HepG2 (cell line): ENCODE results near the gene TMEM8B. TPM values are rescaled to one million over a fixed set of nuclear protein-coding genes. Genes with fewer than 3 reads are reported as not detected.

Source experiments
- DNMT3B ChIP-seq: conservative IDR thresholded peaks from 2 replicates; pipeline ENCODE4 v1.6.1; 2016; ENCODE audit warnings: missing biosample characterization, control low read depth
- HNRNPK ChIP-seq: fragments of 200-400 bp; formaldehyde crosslinking; IDR thresholded peaks from 2 replicates; pipeline ENCODE4 v1.6.1; 2018; ENCODE audit warnings: low read length, low read depth, moderate library complexity, mild to moderate bottlenecking; ENCODE audit not compliant: poor library complexity, severe bottlenecking
- KAT8 ChIP-seq: IDR thresholded peaks from 2 replicates; pipeline ENCODE4 v1.6.1; 2016; ENCODE audit warnings: missing genetic modification reagents, missing compliant biosample characterization
- KLF9 ChIP-seq: IDR thresholded peaks from 2 replicates; pipeline ENCODE4 v1.6.1; 2016; ENCODE audit warnings: low read depth
- MED1 ChIP-seq: sonication (generic); formaldehyde crosslinking; IDR thresholded peaks from 2 replicates; pipeline ENCODE4 v1.4.0; 2020; ENCODE audit warnings: missing genetic modification reagents
- NCOA5 ChIP-seq: sonication (generic); formaldehyde crosslinking; IDR thresholded peaks from 2 replicates; pipeline ENCODE4 v1.4.0; 2020; ENCODE audit warnings: missing genetic modification reagents
- NR2C2 ChIP-seq: sonication (generic); formaldehyde crosslinking; IDR thresholded peaks from 2 replicates; pipeline ENCODE4 v1.4.0; 2020; ENCODE audit warnings: missing genetic modification reagents, mild to moderate bottlenecking, moderate library complexity, borderline replicate concordance
- NR2F2 ChIP-seq: IDR thresholded peaks from 2 replicates; pipeline ENCODE4 v1.6.1; 2012; ENCODE audit warnings: low read depth, inconsistent platforms, borderline replicate concordance
- NRL ChIP-seq: sonication (generic); formaldehyde crosslinking; IDR thresholded peaks from 2 replicates; pipeline ENCODE4 v1.5.0; 2020; ENCODE audit warnings: missing genetic modification reagents, mild to moderate bottlenecking, moderate library complexity, borderline replicate concordance
- RFXAP ChIP-seq: sonication (generic); formaldehyde crosslinking; IDR thresholded peaks from 2 replicates; pipeline ENCODE4 v1.4.0; 2020; ENCODE audit warnings: missing genetic modification reagents, borderline replicate concordance
- RXRA ChIP-seq: sonication (generic); formaldehyde crosslinking; IDR thresholded peaks from 2 replicates; pipeline ENCODE4 v1.5.1; 2020; ENCODE audit warnings: missing genetic modification reagents
- SIN3B ChIP-seq: fragments of 150-350 bp; IDR thresholded peaks from 2 replicates; pipeline ENCODE4 v1.6.1; 2014; ENCODE audit warnings: low read length
- TEAD3 ChIP-seq: optimal IDR thresholded peaks from 2 replicates; pipeline ENCODE3; 2016; ENCODE audit warnings: borderline replicate concordance
- TGIF2 ChIP-seq: IDR thresholded peaks from 2 replicates; pipeline ENCODE4 v1.6.1; 2016; ENCODE audit warnings: control low read depth, missing compliant biosample characterization
- ZFP37 ChIP-seq: sonication (generic); formaldehyde crosslinking; IDR thresholded peaks from 2 replicates; pipeline ENCODE4 v1.4.0; 2020; ENCODE audit warnings: missing genetic modification reagents, borderline replicate concordance
- ZFY ChIP-seq: sonication (generic); formaldehyde crosslinking; IDR thresholded peaks from 2 replicates; pipeline ENCODE4 v1.4.0; 2020; ENCODE audit warnings: missing genetic modification reagents
- ZNF607 ChIP-seq: sonication (generic); formaldehyde crosslinking; IDR thresholded peaks from 2 replicates; pipeline ENCODE4 v1.5.1; 2020; ENCODE audit warnings: missing genetic modification reagents, mild to moderate bottlenecking, borderline replicate concordance
- ZSCAN20 ChIP-seq: sonication (generic); formaldehyde crosslinking; IDR thresholded peaks from 2 replicates; pipeline ENCODE4 v1.4.0; 2020; ENCODE audit warnings: missing genetic modification reagents, mild to moderate bottlenecking, borderline replicate concordance
- polyA plus RNA-seq, 8 experiments: library from polyadenylated mRNA; depleted of rRNA in 3 of 8; stranded (reverse) in 7 of 8; unstranded in 1 of 8; fragments of >200 nt; fragmentation: Illumina TruSeq in 4 of 8; extraction: Trizol in 4 of 8; gene quantifications; 2 replicates each; pipeline versions ENCODE4 v1.2.1 to v1.2.3, GENCODE V29; 2011 to 2016; ENCODE audit warnings: low read depth in 4 of 8, missing spikeins in 1 of 8, mixed read lengths in 1 of 8; ENCODE audit not compliant: insufficient read depth in 1 of 8
- total RNA-seq, 5 experiments: library from RNA; depleted of rRNA; stranded (reverse); fragments of >200 nt; fragmentation: Illumina TruSeq; extraction: Trizol; gene quantifications; 2 replicates each; pipeline ENCODE4 v1.2.3, GENCODE V29; 2016; ENCODE audit warnings: low read depth in 1 of 5
- TF ChIP-seq, protein P1 (sequence below): sonication (generic); formaldehyde crosslinking; IDR thresholded peaks from 2 replicates; pipeline ENCODE4 v1.5.1; 2020; ENCODE audit warnings: mild to moderate bottlenecking, missing genetic modification reagents, moderate library complexity
- TF ChIP-seq, protein P2 (sequence below): sonication (generic); formaldehyde crosslinking; IDR thresholded peaks from 2 replicates; pipeline ENCODE4 v1.5.1; 2020; ENCODE audit warnings: mild to moderate bottlenecking, missing genetic modification reagents
- TF ChIP-seq, protein P3 (sequence below): sonication (generic); formaldehyde crosslinking; IDR thresholded peaks from 2 replicates; pipeline ENCODE4 v1.8.1; 2023; ENCODE audit warnings: mild to moderate bottlenecking, inconsistent platforms, moderate library complexity, missing genetic modification reagents, borderline replicate concordance
- TF ChIP-seq, protein P4 (sequence below): sonication (generic); formaldehyde crosslinking; IDR thresholded peaks from 2 replicates; pipeline ENCODE4 v1.4.0; 2020; ENCODE audit warnings: missing genetic modification reagents, low read depth, mild to moderate bottlenecking, borderline replicate concordance
- TF ChIP-seq, protein P5 (sequence below): IDR thresholded peaks from 2 replicates; pipeline ENCODE4 v1.6.1; 2016; ENCODE audit warnings: mild to moderate bottlenecking, missing biosample characterization, missing genetic modification reagents

Gene TMEM8B
- total and polyA plus RNA-seq, 2 of the 13 experiments (the other 11 are each of a cell fraction or from before 2014, with no cell fraction given): 2.1 to 2.7 TPM

DNA sequence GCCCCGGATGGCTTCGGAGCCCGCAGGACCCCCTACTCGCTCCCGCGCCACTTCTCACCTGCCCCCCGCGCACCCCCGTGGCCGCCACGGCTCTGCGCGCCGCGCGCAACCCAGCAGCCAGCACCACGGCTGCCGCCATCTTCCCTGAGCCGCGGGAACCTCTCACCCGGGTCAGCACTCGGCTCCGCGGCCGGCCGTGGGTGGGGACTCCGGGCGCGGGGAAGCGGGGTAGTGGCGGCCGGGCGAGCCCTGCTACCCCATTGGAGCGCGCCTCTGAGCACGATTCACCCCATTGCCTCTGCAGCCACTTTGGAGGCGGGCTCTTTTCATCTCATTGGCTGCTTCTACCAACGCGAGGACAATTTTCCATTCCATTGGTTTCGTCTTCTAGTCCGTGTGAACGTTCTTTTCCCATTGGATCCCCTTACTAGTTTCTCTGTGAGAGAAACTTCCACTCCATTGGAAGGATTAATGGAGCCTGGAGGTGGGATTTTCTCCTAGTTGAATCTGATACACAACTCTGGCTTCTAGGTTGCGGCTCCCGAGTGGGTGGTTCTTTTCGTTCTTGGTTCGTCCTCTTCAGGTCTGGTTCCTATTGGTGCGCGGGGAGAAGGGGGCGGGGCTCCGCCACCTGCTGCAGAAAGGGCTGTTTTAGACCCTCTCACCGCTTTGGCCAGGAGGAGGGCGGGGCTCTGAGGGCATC is 14.0 kb upstream of the TMEM8B start, which contains the start of gene HINT2 (continued):
- TF ChIP-seq, protein P1, sequence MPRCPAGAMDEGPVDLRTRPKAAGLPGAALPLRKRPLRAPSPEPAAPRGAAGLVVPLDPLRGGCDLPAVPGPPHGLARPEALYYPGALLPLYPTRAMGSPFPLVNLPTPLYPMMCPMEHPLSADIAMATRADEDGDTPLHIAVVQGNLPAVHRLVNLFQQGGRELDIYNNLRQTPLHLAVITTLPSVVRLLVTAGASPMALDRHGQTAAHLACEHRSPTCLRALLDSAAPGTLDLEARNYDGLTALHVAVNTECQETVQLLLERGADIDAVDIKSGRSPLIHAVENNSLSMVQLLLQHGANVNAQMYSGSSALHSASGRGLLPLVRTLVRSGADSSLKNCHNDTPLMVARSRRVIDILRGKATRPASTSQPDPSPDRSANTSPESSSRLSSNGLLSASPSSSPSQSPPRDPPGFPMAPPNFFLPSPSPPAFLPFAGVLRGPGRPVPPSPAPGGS: 0 out of 2 replicates have a peak, but pooled peaks have one; percentile 12
- no peak for TF ChIP-seq SIN3B
- no peak for TF ChIP-seq TGIF2 (CRISPR knock-in tag)
- TF ChIP-seq KAT8 (CRISPR knock-in tag): peak; percentile 11; the same call in 1 of the 2 replicates
- no peak for TF ChIP-seq NR2C2 (CRISPR knock-in tag)
- TF ChIP-seq ZSCAN20: 0 out of 2 replicates have a peak, but pooled peaks have one; percentile 30
- TF ChIP-seq ZFP37 (CRISPR knock-in tag): no peak
- TF ChIP-seq KLF9 (CRISPR knock-in tag): no peak
- TF ChIP-seq, protein P2, sequence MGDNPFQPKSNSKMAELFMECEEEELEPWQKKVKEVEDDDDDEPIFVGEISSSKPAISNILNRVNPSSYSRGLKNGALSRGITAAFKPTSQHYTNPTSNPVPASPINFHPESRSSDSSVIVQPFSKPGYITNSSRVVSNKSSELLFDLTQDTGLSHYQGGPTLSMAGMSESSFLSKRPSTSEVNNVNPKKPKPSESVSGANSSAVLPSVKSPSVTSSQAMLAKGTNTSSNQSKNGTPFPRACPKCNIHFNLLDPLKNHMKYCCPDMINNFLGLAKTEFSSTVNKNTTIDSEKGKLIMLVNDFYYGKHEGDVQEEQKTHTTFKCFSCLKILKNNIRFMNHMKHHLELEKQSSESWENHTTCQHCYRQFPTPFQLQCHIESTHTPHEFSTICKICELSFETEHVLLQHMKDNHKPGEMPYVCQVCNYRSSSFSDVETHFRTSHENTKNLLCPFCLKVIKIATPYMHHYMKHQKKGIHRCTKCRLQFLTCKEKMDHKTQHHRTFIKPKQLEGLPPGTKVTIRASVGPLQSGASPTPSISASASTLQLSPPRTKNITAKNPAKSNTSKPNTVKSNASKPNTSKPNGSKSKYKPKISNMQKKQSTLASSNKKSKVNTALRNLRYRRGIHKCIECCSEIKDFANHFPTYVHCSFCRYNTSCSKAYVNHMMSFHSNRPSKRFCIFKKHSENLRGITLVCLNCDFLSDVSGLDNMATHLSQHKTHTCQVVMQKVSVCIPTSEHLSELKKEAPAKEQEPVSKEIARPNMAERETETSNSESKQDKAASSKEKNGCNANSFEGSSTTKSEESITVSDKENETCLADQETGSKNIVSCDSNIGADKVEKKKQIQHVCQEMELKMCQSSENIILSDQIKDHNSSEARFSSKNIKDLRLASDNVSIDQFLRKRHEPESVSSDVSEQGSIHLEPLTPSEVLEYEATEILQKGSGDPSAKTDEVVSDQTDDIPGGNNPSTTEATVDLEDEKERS (CRISPR knock-in tag): no peak
- TF ChIP-seq, protein P3, sequence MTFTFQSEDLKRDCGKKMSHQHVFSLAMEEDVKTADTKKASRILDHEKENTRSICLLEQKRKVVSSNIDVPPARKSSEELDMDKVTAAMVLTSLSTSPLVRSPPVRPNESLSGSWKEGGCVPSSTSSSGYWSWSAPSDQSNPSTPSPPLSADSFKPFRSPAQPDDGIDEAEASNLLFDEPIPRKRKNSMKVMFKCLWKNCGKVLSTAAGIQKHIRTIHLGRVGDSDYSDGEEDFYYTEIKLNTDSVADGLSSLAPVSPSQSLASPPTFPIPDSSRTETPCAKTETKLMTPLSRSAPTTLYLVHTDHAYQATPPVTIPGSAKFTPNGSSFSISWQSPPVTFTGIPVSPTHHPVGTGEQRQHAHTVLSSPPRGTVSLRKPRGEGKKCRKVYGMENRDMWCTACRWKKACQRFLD (CRISPR knock-in tag): 0 out of 2 replicates have a peak, but pooled peaks have one; percentile 9
- peak; percentile 76; the same call in 1 of the 2 replicates for TF ChIP-seq RFXAP (CRISPR knock-in tag)
- TF ChIP-seq NR2F2: no peak
- TF ChIP-seq NCOA5 (CRISPR knock-in tag): no peak
- no peak; the same call in 1 of the 2 replicates for TF ChIP-seq DNMT3B (CRISPR knock-in tag)
- TF ChIP-seq MED1 (CRISPR knock-in tag): peak; percentile 37; the same call in 1 of the 2 replicates
- TF ChIP-seq ZFY: peak; percentile 66
- TF ChIP-seq, protein P4, sequence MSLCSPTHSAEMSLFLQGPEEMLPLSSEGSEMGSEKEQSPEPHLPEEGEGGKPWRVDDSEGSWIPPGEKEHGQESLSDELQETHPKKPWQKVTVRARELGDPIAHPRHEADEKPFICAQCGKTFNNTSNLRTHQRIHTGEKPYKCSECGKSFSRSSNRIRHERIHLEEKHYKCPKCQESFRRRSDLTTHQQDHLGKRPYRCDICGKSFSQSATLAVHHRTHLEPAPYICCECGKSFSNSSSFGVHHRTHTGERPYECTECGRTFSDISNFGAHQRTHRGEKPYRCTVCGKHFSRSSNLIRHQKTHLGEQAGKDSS (CRISPR knock-in tag): peak; percentile 11; the same call in 1 of the 2 replicates
- TF ChIP-seq, protein P5, sequence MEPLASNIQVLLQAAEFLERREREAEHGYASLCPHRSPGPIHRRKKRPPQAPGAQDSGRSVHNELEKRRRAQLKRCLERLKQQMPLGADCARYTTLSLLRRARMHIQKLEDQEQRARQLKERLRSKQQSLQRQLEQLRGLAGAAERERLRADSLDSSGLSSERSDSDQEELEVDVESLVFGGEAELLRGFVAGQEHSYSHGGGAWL (CRISPR knock-in tag): peak; percentile 46; the same call in 1 of the 2 replicates
- no peak; the same call in 1 of the 2 replicates for TF ChIP-seq RXRA
- peak; percentile 94 for TF ChIP-seq NRL
- peak; percentile 17 for TF ChIP-seq TEAD3
- peak; percentile 23 for TF ChIP-seq HNRNPK
- peak; percentile 77; the same call in 1 of the 2 replicates for TF ChIP-seq ZNF607 (CRISPR knock-in tag)
